ENCODE results near the gene GTF2IRD1.

GTF2IRD1 gene

GRCh38 chr7:74583630-74584029 lies 129.9 kb downstream of the GTF2IRD1 start:
- in situ Hi-C loops (cut with MboI; ENCODE audit: low sequenced_read_pairs), result no loop called here

DNA sequence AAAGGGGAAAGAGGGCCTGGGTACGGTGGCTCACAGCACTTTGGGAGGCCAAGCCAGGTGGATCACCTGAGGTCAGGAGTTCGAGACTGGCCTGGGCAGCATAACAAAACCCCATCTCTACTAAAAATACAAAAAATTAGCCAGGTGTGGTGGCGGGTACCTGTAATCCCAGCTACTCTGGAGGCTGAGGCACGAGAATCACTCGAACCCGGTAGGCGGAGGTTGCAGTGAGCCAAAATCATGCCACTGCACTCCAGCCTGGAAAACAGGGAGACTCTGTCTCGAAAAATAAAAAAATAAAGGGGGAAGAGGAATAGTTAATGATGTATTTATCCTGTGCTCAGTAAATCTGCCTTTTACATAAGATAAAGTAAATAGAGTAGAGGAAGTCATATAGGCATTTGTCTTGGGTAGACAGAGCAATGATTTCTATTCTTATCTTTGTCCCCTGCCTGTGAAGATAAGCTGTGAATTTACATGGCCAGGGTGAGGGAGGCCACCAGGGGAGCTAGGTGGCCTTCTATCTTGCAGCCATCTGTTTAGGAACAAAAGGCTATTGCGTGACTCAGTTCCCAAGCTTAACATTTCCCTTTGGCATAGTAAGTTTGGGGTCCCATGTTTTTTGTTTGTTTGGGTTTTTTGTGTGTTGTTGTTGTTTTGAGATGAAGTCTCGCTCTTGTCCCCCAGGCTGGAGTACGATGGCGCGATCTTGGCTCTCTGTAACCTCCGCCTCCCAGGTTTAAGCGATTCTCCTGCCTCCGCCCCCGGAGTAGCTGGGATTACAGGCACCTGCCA lies 130.7 kb downstream of the GTF2IRD1 start:
- in situ Hi-C loops (cut with MboI; ENCODE audit: low sequenced_read_pairs), result no loop called here

DNA sequence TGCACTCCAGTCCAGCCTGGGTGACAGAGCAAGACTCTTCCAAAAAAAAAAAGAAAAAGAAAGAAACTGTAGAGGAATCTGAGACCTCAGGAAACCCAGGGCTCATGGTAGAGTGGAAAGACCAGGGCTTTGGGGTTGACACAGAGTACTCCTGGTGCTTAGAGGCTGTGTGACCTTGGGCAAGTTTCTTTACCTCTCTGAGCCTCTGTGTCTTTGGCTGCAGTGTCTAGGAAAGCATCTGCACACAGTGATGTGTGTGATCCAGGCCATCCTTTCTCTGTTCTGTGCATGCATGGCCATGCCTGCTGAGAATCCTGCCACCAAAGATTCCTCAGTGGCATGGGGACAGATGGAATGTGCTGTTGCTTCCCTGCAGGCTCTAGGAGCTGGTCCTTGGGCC lies 132.1 kb downstream of the GTF2IRD1 start:
- in situ Hi-C loops (cut with MboI; ENCODE audit: low sequenced_read_pairs), result no loop called here

GRCh38 chr7:74586258-74587175 lies 132.8 kb downstream of the GTF2IRD1 start:
- in situ Hi-C loops (cut with MboI; ENCODE audit: low sequenced_read_pairs), result no loop called here

GRCh38 chr7:74587435-74588126 lies 133.9 kb downstream of the GTF2IRD1 start:
- in situ Hi-C loops (cut with MboI; ENCODE audit: low sequenced_read_pairs), result no loop called here

DNA sequence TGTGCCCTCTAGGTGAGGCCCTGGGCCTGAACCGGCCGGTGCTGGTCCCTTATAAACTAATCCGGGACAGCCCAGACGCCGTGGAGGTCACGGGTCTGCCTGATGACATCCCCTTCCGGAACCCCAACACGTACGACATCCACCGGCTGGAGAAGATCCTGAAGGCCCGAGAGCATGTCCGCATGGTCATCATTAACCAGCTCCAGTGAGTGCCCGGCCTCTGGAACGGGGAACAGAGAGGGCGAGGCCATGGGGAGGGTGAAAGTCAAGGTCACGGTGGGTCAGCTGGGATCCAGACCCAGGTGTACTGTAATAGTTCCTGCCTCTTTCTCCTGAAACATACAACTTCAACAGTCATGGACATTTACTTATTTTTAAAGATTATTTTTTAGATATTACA lies 137.1 kb downstream of the GTF2IRD1 start:
- in situ Hi-C loops (cut with MboI; ENCODE audit: low sequenced_read_pairs), result no loop called here

GRCh38 chr7:74598558-74598957 lies 144.9 kb downstream of the GTF2IRD1 start:
- in situ Hi-C loops (cut with MboI; ENCODE audit: low sequenced_read_pairs), result no loop called here

DNA sequence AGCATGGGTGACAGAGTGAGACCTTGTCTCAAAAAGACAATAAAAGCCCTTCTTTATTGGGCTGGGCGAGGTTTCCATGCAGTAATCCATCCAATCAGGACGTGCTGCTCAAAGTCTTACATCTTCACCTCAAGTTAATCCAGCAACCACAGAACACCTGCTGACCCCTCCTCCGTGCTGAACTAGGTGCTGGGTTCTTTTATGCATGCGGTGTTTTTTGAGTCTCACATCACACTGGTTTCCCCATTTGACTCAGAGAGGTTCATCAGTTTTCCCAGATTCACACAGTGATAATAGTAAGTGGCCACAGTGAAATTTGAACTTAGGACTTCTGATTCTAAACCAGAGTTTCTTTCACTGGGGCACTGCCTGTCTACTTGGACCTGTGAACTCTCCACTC lies 145.5 kb downstream of the GTF2IRD1 start:
- in situ Hi-C loops (cut with MboI; ENCODE audit: low sequenced_read_pairs), result no loop called here

- in situ Hi-C loops (cut with MboI; ENCODE audit: low sequenced_read_pairs), result no loop called here
Measured at GRCh38 chr7:74604326-74605020, 150.8 kb downstream of the GTF2IRD1 start.

DNA sequence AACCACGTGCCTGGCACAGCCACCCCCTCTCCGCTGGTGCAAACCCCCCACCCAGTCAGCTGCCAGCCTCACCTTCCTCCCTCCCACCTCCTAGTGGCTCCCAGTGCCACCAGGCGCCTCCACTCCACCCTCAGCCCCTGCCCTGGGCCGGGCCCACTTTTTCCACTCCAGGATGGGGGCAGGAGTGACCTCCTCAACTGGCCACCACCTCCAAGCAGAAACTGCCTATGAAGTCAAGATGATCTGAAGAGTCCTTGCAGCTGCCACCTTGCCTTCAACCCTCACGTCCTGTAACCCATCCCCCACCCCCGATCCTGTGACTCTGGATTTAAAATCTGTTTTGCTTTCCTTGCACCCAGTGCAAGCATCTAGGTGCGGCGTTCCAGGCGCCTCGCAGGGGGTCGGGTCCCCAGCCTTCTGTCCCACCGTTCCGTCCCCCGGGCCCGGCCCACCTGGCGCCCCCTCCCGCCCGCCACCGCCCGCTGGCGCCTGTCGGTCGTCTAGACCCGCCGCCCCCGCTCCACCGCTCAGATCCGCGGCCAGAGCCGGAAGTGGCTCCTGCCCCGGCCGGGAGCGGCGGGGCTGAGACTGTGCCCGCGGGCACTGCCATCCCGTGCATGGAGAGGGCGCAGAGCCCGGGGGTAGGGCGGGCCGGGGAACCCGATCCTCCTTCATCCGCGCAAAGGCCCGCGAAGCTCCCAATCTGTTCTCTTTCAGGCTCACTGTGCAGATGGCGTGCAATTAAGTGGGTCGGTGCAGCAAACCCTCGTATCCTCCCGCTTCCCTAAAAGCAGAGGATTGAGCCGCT lies 152.6 kb downstream of the GTF2IRD1 start:
- in situ Hi-C loops (cut with MboI; ENCODE audit: low sequenced_read_pairs), result no loop called here

DNA sequence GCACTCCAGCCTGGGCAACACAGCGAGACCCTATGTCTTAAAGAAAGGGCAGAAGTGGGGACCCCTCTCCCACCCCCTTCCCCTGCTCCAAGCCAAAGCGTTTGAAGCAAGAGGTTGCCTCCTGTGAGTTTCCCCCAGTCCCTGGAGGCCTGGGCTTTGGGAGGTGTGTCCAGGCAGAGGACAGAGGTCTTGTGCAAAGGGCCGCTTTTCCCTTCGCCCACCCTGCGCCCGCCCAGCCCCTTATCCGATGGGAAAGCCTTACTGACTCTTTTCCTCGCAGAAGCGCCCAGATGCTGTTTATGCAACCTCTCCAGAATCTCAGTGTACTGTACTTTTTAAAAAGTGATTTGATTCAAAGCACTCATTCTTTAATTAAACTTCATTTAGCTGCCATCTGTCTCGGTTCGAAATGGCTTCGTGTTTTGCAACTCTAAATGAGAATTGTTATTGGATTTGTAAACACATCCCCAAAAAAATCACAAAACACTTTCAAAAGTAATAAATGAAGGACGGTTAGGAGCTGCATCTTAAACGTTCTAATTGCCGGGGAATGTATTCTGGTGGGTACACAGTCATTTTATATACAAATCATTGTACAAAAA lies 153.3 kb downstream of the GTF2IRD1 start:
- in situ Hi-C loops (cut with MboI; ENCODE audit: low sequenced_read_pairs), result no loop called here

DNA sequence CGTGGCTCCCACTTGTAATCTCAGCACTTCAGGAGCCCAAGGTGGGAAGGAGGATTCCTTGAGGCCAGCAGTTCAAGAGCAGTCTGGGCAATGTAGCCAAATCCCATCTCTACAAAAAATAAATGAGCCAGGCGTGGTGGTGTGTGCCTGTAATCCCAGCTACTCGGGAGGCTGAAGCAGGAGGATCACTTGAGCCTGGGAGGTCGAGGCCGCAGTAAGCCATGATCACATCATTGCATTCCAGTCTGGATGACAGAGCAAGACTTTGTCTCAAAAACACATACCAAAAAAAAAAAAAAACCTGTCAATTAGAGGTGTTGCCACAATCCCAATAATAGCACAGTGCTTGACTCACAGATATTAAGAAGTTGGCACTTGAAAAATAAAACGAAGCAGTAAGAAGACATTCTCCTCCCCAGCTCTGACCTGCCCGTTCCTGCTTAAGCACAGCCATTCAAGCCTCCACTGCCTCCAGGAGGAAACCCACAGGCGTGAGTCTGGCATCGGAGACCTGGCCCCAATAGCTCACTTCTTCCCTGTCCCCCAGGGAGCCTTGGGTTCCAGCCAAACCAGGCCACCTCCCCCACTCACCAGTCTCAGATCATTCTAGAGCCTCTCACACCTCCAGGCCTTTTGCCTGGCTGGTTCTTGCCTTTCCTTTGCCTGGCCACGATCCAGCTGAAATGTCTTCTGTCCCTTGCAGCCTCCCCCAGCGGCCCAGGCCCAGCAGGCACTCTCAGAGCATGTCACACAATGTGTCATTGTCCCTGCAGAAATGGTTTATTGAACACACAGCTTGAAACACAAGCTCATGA lies 158.5 kb downstream of the GTF2IRD1 start:
- in situ Hi-C loops (cut with MboI; ENCODE audit: low sequenced_read_pairs), result no loop called here

DNA sequence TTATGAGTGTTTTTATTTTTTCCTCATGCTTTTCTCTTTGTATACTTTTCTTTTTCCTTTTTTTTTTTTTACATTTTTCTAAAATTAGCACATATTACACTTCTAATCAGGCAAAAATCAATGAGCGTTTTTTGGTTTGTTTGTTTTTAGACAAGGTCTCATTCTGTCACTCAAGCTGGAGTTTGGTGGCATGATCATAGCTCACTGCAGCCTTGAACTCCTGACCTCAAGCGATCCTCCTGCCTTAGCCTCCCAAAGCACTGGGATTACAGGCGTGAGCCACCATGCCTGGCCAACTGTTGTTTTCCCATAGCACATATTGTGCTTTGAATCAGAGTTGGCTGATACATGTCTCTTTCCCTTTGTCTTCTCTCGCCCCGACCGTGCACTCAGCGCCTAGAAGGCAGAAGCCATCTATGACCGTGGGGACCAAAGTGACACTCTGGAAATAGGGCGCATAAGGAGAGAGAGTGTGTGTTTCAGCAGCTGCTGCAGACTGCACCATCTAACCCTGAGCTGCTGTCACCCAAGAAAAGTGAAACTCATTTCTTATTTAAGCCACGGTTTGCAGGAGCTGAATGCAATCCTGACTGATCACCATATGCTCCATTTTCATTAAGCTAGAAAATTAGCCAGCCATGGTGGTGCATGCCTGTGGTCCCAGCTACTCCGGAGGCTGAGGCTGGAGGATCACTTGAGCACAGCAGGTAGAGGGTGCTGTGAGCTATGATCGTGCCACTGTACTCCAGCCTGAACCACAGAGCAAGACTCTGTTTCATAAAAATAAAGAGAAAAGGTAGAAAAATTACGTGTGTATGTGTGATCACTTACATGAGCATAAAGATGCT lies 162.5 kb downstream of the GTF2IRD1 start:
- in situ Hi-C loops (cut with MboI; ENCODE audit: low sequenced_read_pairs), result no loop called here

GRCh38 chr7:74617180-74617744 lies 163.6 kb downstream of the GTF2IRD1 start:
- in situ Hi-C loops (cut with MboI; ENCODE audit: low sequenced_read_pairs), result no loop called here

GRCh38 chr7:74619235-74619860 lies 165.6 kb downstream of the GTF2IRD1 start:
- in situ Hi-C loops (cut with MboI; ENCODE audit: low sequenced_read_pairs), result no loop called here

DNA sequence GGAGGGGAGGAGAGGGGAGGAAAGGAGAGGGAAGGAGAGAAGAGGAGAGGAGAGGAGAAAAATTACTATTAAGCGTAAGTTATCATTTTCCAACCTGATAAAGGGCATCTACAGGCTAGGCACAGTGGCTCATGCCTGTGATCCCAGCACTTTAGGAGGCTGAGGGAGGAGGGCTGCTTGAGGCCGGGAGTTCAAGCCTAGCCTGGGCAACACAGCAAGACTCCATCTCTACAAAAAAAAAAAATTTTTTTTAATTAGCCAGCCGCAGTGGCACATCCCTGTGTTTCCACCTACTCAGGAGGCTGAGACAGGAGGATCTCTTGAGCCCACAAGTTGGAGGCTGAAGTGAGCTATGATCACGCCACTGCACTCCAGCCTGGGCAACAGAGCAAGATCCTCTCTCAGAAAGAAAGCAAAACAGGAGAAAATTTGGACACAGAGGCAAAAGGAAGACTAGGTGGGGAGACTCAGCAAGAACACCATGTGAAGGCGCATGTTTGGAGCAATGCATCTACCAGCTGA lies 168.6 kb downstream of the GTF2IRD1 start:
- in situ Hi-C loops (cut with MboI; ENCODE audit: low sequenced_read_pairs), result no loop called here

DNA sequence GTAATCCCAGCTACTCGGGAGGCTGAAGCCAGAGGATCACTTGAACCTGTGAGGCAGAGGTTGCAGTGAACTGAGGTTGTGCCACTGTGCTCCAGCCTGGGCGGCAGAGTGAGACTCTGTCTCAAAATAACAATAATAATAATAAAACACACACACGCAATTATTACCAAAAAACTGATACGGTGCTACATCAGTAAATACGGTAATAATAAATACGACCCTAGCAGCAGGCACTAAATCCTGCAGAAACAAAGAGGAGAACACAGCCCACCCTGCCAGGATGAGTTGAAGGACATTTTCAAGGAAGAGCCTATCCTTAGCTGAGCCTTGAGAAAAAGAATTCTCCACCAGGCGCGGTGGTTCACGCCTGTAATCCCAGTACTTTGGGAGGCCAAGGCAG lies 169.4 kb downstream of the GTF2IRD1 start:
- in situ Hi-C loops (cut with MboI; ENCODE audit: low sequenced_read_pairs), result no loop called here

Data from HL-60/S4 (cell line).